Measurements from ENCODE around the gene CCK.
"Not testable (repeated sequence)": the region's sequence is repeated elsewhere in the genome, so short reads cannot be mapped to it uniquely, and the experiment has no call there.

The CCK gene

DNA sequence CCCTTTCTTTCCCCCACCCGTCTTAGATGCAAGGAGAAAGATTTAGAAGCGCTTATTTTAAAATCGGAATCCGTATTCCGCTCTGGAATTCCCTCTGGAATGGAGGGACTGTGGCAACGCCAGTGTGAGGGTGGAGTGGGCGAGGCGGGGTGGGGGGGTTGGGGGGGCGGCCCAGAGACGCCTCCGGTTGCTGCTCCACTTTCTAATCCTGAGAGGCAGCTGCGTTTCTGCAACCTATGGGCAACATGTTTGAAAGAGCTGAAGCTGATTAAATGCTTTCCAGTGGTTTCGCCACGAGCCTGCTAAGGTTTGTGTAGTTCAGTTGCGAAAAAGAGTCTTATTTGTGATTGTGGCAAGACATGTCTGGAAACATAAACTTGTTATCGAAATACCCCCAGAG lies at the start of gene CCK:
Gene CCK, minus strand, starts transcription at position 101 of the 400 bp plus-strand sequence. CDS start 2,555 bp downstream, outside the sequence.
- no peak for DNase-seq

DNA sequence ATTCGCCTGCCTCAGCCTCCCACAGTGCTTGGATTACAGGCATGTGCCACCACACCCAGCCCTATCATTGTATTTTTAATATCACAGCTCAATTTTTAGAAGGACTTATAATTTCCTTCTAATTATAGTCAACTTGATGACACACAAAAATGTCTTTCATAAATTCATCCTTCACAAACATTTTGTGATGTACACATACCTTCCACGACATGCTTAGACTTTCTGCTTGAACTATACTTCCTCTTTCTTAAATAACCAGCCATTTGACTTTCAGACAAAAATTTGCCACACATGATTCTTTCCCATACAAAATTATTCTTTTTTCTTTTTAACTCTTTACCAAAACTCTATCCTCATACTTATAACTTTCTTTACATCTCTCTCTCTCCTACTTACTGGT lies 48.4 kb upstream of the CCK start:
- DNase-seq = no peak

DNA sequence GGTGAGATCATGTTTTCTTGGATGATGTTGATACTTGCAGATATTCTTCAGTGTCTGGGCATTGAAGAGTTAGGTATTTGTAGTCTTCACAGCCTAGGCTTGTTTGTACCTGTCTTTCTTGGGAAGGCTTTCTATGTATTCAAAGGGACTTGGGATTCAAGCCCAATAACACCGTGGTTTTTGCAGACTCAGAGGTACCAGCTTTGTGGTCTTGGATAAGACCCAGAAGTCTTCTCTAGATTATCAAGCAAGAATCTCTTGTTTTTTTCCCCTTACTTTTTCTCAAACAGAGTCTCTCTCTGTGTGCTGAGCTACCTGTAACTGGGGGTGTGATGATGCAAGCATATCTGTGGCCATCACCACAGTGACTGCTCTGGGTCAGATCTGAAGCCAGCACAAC lies 42.7 kb upstream of the CCK start:
- DNase-seq = no peak

- no peak for DNase-seq
These were observed 40.5 kb upstream of the CCK start for GRCh38 chr3:42306499-42306898.

GRCh38 chr3:42302924-42303634 lies 37.1 kb upstream of the CCK start:
- DNase-seq = no peak

DNA sequence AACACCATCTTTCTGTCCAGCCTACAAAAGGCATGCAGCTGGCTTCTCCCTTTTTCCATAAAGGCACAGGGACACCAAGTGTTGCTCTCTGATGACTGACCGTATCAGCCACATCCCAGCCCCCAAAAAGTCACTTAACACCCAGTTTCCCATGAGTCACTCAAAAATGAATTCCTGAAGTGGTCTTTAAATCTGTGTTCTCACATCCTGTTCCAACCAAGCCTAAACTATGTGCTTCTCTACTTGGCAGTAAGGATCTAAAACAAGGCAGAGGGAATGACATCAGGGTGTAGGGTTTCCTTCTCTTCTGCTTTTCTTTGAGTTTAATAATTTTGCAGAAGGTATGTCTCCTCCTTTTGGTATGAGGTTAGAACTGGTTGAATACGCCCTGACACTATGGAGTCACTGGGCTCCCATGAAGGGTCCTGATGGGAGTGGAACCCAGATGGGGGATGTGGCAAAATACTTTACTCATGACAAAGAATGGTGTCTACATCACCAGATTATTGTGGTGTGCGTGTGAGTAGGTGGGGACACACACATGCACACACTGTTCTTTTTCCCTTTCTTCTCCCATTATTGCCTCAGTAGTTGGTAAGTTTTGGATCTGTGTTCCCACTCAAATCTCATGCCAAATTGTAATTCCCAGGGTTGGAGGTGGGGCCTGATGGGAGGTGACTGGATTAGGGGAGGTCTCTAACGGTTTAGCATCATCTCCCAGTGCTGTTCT lies 35.6 kb upstream of the CCK start:
- DNase-seq = no peak

DNA sequence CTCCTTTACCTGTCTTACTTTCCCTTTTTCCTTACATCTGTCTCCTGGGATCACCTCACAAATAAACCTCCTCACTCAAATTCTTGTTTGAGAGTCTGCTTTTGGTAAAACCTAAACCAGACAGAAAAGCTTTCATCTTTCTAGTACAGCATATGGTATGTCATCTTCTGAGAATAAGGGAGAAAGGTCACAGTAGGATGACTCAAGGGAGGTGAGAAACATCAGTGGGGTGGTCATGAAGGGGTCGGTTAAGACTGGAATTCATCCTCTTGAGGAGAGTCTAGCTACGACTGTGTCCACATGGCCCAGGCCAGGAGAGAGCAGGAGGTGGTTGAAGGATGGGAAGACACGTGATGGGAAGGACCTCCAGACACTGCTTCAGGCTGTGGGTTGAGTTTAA lies 34.8 kb upstream of the CCK start:
- no peak for DNase-seq

DNA sequence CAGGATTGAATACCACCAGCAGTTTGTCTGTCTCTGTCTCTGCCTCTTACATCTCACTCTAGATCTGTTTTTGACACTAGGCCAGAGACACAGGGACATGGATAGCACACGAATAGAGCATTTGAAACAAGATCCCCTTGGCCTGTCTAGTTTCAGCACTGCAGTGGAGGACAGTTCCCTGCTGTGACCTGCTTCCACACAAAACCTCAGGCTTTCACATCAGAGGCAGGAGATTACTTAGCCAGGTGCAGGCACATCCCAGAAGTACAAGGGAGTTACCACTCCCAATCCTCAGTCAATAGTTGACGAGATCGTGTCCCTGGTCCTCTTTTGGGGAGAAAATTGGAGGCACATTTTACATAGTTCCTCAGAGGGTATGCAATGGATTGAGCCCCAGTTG lies 34.0 kb upstream of the CCK start:
- no peak for DNase-seq

GRCh38 chr3:42298259-42298658 lies 32.3 kb upstream of the CCK start:
- DNase-seq = no peak

GRCh38 chr3:42292009-42292408 lies 26.0 kb upstream of the CCK start:
- no peak for DNase-seq

DNA sequence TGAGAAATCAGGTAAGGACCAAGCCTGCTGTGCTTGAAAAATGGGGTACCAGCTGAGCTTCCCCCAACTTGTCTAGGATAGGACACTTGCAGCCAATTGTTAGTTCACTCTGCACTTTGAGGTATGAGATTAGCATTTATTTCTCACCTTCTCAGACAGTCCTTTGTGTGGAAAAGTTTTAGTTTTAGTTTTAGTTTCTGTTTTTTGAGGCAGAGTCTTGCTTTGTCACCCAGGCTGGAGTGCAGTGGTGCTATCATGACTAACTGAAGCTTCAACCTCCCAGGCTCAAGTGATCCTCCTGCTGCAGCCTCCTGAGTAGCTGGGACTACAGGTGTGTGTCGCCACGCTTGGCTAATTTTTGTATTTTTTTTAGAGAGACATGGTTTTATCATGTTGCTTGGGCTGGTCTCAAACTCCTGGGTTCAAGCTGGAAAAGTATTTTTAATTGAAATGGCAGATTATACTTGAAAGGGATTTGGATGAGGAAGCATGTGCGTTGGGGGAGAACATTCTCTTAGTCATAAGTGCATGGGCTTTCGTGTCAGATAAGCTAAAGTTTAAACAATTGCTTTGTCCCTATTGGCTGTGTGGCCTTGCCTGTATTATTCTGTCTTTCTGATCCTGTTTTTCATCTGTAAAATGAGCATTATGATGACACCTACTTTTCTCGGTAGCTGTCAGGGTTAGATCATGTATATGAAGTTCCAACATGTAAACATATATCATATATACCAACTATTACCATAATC lies 25.2 kb upstream of the CCK start:
- DNase-seq = no peak

GRCh38 chr3:42289026-42289425 lies 23.0 kb upstream of the CCK start:
- DNase-seq = no peak

GRCh38 chr3:42288385-42288784 lies 22.4 kb upstream of the CCK start:
- no peak for DNase-seq

- DNase-seq = not testable (repeated sequence)
These were observed 21.4 kb upstream of the CCK start for GRCh38 chr3:42287423-42287822.

GRCh38 chr3:42277676-42278075 lies 11.7 kb upstream of the CCK start:
- DNase-seq = no peak

- DNase-seq = no peak
These were observed 10.5 kb upstream of the CCK start for GRCh38 chr3:42276141-42277132.

DNA sequence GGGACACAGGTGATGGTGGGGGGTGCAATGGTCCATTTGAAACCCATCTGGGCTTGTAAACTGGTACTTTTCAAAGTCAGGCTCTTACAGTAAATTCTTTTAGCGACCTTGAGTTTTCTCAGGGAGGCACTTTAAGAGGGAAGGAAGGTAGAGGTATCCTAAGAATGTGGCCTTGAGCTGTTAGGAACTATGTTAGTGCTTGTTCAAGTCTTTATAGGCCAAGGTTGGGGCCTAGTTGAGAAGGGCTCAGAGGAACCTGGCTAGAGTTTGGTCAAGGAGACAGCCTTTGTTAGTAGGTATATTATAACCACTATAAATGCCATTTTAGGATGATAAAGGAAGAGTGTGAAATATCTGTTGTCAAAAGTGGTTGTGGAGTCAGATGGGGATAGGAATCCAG lies 9.2 kb upstream of the CCK start:
- no peak for DNase-seq

DNA sequence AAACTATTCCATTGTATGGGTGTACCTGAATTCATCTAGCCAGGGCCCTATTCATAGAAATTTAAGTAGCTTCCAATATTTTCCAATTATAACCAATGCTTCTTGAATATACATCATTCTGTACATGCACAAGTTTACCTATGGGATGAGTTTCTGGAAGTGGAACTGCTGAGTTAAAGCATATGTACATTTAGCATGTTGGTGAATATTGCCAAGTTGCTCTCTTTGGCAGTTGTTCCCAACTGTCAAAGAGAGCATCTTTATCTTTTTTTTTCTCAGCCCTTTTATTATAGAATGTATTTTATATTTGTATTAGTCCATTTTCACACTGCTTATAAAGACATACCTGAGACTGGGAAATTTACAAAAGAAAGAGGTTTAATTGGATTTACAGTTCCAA lies 8.3 kb upstream of the CCK start:
- no peak for DNase-seq

GRCh38 chr3:42273361-42273760 lies 7.4 kb upstream of the CCK start:
- DNase-seq = no peak

- no peak for DNase-seq
These were observed 5.8 kb upstream of the CCK start for GRCh38 chr3:42271786-42272185.

- DNase-seq = no peak
These were observed 4.6 kb upstream of the CCK start for GRCh38 chr3:42270561-42270960.

DNA sequence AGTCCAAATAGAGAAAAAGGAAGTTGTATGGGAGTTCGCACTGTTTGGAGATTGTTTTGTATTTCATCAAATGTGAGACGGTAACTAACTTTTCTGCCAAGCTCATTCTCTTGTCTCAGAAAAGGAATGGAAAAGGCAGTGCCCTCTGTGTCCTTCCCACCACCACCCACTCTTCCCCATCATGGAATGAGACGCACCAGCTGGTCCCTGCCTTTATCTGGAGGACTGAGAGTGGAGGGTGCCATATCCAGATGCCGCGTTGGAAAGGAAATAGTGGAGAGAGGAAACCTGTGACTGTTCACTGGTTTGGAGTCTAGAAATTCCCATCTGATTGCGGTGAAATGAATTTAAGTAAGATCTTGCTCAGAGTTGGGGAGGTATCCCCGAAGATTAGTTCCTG lies 3.7 kb upstream of the CCK start:
- DNase-seq = no peak

- no peak for DNase-seq
These were observed 1.9 kb upstream of the CCK start for GRCh38 chr3:42267878-42268277.
